Cerebellar cortex (tissue), 1 donor: ENCODE data around the gene SLC39A11.

Experiments used
- DNase-seq: peaks from one replicate; pipeline ENCODE4 v3.0.0-alpha.2; 2015; ENCODE audit warnings: low spot score

SLC39A11 gene

GRCh38 chr17:72870367-72870985 is 222.0 kb downstream of the SLC39A11 start:
- no peak for DNase-seq

- DNase-seq: no peak
Observed at GRCh38 chr17:72869630-72870029, 222.9 kb downstream of the SLC39A11 start.

- no peak for DNase-seq
Observed at GRCh38 chr17:72865954-72866353, 226.5 kb downstream of the SLC39A11 start.

DNA sequence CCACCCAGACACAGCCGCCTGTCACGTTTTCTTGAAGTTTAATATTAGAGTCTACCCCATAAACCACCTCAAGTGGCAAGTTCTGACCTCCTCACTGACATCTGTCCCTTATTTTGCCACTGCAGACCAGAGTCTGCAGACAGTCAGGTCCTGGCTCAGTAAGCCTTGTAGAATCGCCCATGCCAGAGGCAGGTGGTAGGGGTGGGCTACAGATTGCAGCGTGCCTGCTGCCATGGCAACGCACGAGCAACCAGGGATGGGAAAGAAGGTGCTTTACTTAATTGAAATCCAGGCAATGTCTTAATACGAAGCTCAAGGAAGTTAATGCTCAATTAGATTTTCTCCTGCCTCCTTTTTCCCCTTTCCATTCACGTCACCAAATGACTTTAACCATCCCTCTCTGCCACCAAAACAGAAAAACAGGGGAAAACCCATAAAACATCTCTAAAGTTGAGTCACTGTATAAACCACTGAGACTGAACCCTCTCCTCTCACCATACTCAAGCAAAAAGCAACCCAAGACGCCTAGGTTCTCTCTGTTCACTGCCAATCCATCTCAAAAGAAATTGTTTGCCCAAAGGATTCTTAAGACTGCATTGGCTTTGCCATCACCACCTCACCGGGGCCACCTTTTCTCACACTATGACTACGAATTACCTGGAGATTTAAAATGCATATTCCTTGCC is 228.8 kb downstream of the SLC39A11 start:
- no peak for DNase-seq

DNA sequence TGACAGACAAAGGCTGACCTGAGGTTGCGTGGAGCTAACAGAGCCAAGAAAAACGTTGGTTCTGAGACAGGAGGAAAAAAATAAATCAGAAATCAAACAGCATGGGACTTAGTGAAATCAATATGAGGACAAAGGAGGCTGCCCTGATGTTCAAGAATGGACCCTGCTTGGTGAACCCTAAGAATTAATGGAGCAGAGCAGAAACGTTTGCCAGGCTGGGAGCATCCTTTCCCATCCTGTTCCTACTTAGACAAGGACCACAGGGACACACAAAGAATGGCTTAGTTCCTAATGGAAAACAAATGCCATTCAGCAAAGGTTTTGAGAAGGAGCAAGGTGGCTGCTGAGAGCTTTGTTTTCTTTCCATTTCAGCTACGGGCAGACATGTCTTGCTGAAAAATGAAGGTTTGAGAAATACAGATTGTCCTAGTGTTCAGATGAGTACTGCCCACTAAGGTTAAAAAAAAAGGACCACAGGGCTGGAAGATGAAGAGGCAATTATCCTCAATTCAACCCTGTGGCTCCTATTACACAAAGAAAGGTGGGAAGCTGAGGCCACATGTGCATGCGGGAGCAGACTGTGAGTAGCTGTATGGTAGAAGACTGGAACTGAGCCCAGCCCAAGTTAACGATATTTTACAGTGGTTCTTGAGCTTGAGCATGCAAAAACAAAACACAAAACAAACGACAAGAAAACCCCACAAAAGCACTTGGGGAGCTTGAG is 230.1 kb downstream of the SLC39A11 start:
- DNase-seq: no peak

GRCh38 chr17:72861811-72862210 is 230.7 kb downstream of the SLC39A11 start:
- no peak for DNase-seq

- no peak for DNase-seq
Observed at GRCh38 chr17:72860778-72861177, 231.7 kb downstream of the SLC39A11 start.

DNA sequence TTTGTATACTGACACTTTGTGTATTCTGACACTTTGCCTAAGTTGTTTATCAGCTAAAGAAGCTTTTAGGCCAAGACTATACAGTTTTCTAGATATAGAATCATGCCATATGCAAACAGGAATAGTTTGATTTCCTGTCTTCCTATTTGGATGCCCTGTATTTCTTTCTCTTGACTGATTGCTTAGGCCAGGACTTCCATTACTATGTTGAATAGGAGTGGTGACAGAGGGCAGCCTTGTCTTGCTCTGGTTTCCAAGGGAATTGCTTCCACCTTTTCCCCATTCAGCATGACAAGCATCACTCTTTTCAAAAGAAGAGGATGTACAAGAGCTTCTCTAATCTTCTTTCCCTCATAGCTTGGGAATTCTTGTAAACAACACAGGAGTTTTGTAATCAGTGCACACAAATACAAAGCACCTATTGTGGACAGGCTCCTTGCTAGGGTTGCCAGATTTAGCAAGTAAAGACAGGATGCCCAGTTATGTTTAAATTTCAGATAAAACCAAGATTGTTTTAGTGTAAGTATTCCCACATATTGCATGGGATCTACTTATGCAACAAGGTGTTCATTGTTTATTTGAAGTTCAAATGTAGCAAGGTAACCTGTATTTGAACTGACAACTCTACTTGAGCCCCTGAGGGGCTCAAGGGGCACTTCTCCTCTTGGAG is 233.5 kb downstream of the SLC39A11 start:
- DNase-seq: no peak

DNA sequence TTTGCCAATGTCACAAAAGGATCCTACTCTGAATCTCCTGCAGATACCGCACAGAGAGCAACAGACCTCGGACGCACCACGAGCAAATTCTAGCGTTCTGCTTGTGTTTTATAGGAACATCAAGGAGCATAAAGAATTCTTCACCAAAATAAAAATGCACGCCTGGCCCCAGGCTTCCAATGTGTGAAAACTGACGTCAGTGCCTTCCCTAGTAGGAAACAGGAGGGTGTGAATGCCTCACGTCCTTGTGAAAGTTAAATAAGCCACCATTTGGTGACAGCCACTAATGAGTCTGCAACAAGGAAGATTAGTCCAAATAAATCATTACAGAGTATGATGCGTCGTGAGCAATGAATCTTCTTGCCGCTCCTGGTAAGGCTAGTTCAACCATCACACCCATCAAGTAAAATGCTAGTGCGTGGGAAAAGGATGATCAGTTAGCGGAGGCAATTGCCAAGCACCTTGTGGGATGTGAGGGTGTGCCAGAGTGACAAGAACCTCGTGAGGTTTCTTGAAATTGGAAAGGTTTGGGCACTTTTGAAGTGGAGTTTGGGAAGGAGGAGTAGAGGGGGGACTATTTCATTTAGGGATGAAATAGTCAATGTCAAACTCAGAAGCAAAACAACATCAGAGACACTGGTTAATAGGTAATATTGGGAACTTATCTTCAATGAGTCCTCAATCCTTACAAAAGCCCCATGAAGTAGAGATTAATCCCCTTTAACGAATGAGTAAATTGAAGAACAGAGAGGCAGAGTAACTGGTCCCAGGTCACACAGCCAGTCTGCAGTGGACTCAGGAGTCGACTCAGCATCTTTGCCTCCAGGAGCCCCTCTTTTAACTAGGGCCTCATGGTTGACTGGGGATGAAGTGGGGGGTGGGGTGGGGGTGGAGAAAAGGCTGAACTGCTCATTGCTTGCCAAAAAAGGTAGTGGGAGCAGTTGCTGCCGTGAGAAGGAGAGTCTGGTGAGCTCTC is 238.8 kb downstream of the SLC39A11 start:
- DNase-seq: no peak

- no peak for DNase-seq
Observed at GRCh38 chr17:72852277-72852938, 240.1 kb downstream of the SLC39A11 start.

DNA sequence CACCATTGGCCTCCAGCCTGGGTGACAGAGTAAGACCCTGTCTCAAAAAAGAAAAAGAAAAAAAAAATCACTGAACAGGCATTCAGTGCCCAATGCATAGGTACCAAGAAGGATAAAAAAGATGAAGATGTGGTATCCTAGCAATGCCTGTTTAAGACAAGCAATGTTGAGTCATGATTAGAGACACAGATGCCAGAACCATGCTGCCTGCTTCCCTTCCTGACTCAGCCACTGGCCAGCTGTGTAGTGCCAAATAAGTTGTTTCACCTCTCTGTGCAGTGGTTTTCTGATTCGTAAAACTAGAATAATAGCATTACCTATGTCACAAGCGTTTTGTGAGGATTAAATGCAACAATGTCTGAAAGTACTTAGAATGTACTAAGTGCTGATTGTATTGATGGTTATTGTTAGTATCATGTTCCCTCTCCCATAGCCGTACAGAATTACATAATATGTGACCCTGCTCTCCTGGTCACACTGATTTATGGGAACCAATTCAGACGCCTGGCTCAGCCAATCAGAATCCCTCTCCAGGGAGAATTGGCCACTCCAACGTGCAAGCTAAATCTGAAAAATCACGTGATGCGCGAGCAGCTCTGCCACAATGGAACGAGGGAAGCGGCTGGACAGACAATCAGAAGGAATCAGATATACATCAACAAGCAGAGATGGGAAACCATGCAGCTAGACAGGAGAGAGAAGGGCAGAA is 241.9 kb downstream of the SLC39A11 start:
- DNase-seq: no peak

- DNase-seq: no peak
Observed at GRCh38 chr17:72846399-72846798, 246.1 kb downstream of the SLC39A11 start.

- DNase-seq: no peak
Observed at GRCh38 chr17:72843591-72843990, 248.9 kb downstream of the SLC39A11 start.

GRCh38 chr17:72840019-72840418 is 252.5 kb downstream of the SLC39A11 start:
- no peak for DNase-seq

- DNase-seq: no peak
Observed at GRCh38 chr17:72839131-72839725, 253.3 kb downstream of the SLC39A11 start.

DNA sequence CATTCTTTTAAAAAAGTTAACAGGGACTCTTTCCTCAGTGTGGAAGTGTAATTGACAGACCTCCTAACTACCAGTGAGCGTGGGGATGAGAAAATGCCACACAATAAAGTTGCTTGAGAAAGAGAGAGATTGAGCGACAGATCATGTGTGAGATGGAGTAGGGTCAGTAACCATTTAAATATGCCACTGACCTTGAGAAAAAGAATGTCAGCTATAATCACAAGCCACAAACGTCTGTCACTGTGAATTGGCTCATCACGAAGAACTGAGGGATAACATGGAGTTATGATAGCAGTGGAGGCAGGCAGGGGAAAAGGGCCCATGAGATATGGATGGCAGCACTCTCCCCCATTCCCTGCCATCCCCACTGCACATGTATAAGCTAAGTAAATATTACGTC is 253.9 kb downstream of the SLC39A11 start:
- no peak for DNase-seq

DNA sequence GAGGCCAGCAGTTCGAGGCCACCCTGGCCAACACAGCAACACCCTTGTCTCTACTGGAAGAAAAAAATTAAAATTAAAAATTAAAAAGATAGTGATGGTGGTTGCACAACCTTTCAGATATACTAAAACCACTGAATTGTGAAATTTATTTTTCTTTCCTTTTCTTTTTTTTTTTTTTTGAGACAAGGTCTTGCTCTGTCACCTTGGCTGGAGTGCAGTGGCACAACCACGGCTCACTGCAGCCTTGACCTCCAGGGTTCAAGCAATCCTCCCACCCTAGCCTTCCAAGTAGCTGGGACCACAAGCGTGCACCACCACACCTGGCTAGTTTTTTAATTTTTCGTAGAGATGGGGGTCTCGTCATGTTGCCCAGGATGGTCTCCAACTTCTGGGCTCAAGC is 254.4 kb downstream of the SLC39A11 start:
- DNase-seq: no peak

GRCh38 chr17:72837335-72837734 is 255.2 kb downstream of the SLC39A11 start:
- DNase-seq: no peak

GRCh38 chr17:72833128-72833765 is 259.2 kb downstream of the SLC39A11 start:
- no peak for DNase-seq
